Liver (tissue), 9 donors: ENCODE data around the gene ACSS1. TPM values are rescaled to one million over a fixed set of nuclear protein-coding genes. Genes with fewer than 3 reads are reported as not detected.

Experiments used
- DNase-seq: peaks from one replicate; pipeline ENCODE4 v3.0.0-alpha.2; 2017; ENCODE audit warnings: low spot score
- H3K27ac ChIP-seq, 2 donors: one replicate each; pipeline ENCODE4 v1.7.0; 2013; ENCODE audit warnings: inconsistent platforms in 2 of 2, low read length in 2 of 2, control low read depth in 1 of 2, low read depth in 1 of 2, mild to moderate bottlenecking in 1 of 2
- H3K27me3 ChIP-seq, 4 donors: one replicate each; pipeline versions ENCODE4 v1.6.1 to v1.7.0; 2013; ENCODE audit warnings: low read length in 3 of 4, inconsistent platforms in 1 of 4, mild to moderate bottlenecking in 1 of 4, moderate library complexity in 1 of 4; ENCODE audit not compliant: control insufficient read depth in 4 of 4, insufficient read depth in 4 of 4
- H3K36me3 ChIP-seq, 4 donors: one replicate each; pipeline versions ENCODE4 v1.6.1 to v1.7.0; 2013; ENCODE audit warnings: low read length in 3 of 4, mild to moderate bottlenecking in 3 of 4, low read depth in 1 of 4, moderate library complexity in 1 of 4; ENCODE audit not compliant: control insufficient read depth in 4 of 4, insufficient read depth in 3 of 4
- H3K4me1 ChIP-seq, 4 donors: one replicate each; pipeline versions ENCODE4 v1.6.1 to v1.7.0; 2013; ENCODE audit warnings: low read length in 3 of 4, mild to moderate bottlenecking in 3 of 4, moderate library complexity in 1 of 4; ENCODE audit not compliant: control insufficient read depth in 4 of 4, insufficient read depth in 4 of 4
- H3K4me3 ChIP-seq, 3 donors: one replicate each; pipeline versions ENCODE4 v1.6.1 to v1.7.0; 2013; ENCODE audit warnings: low read length in 3 of 3, control low read depth in 1 of 3, low read depth in 1 of 3, mild to moderate bottlenecking in 1 of 3
- H3K9ac ChIP-seq, 2 donors: one replicate each; pipeline ENCODE4 v1.7.0; 2013; ENCODE audit warnings: low read length in 2 of 2, mild to moderate bottlenecking in 2 of 2, moderate library complexity in 2 of 2, control low read depth in 1 of 2, low read depth in 1 of 2
- H3K9me3 ChIP-seq, 4 donors: one replicate each; pipeline versions ENCODE4 v1.6.1 to v1.7.0; 2013; ENCODE audit warnings: low read length in 3 of 4; ENCODE audit not compliant: control insufficient read depth in 4 of 4
- ATF3 ChIP-seq: IDR thresholded peaks from 2 replicates; pipeline ENCODE4 v1.6.1; 2016; ENCODE audit warnings: antibody characterized with exemption
- EGR1 ChIP-seq, 2 donors: IDR thresholded peaks; 2 replicates each; pipeline ENCODE4 v1.6.1; 2016 to 2018; ENCODE audit warnings: antibody characterized with exemption in 2 of 2, low read depth in 2 of 2
- FOXA1 ChIP-seq: IDR thresholded peaks from 2 replicates; pipeline ENCODE4 v1.6.1; 2016; ENCODE audit warnings: antibody characterized with exemption
- FOXA2 ChIP-seq: IDR thresholded peaks from 2 replicates; pipeline ENCODE4 v1.6.1; 2016; ENCODE audit warnings: antibody characterized with exemption
- GABPA ChIP-seq, 2 donors: IDR thresholded peaks in 1 of 2; conservative IDR thresholded peaks in 1 of 2; 2 replicates each; pipeline ENCODE4 v1.6.1; 2016; ENCODE audit warnings: antibody characterized with exemption in 2 of 2, mild to moderate bottlenecking in 1 of 2, moderate library complexity in 1 of 2
- HNF4A ChIP-seq, 2 donors: conservative IDR thresholded peaks; 2 replicates each; pipeline ENCODE4 v1.6.1; 2016; ENCODE audit warnings: antibody characterized with exemption in 2 of 2, mild to moderate bottlenecking in 2 of 2
- HNF4G ChIP-seq: IDR thresholded peaks from 2 replicates; pipeline ENCODE4 v1.6.1; 2016; ENCODE audit warnings: antibody characterized with exemption
- JUND ChIP-seq, 2 donors: IDR thresholded peaks; 2 replicates each; pipeline ENCODE4 v1.6.1; 2016; ENCODE audit warnings: antibody characterized with exemption in 2 of 2
- NR2F2 ChIP-seq: IDR thresholded peaks from 2 replicates; pipeline ENCODE4 v1.6.1; 2016; ENCODE audit warnings: antibody characterized with exemption
- RAD21 ChIP-seq, 2 donors: IDR thresholded peaks; 2 replicates each; pipeline ENCODE4 v1.6.1; 2016; ENCODE audit warnings: antibody characterized with exemption in 2 of 2, mild to moderate bottlenecking in 2 of 2
- RXRA ChIP-seq, 2 donors: IDR thresholded peaks; 2 replicates each; pipeline ENCODE4 v1.6.1; 2017 to 2018; ENCODE audit warnings: antibody characterized with exemption in 2 of 2, mild to moderate bottlenecking in 1 of 2
- SP1 ChIP-seq: IDR thresholded peaks from 2 replicates; pipeline ENCODE4 v1.6.1; 2018; ENCODE audit warnings: antibody characterized with exemption, mild to moderate bottlenecking
- TAF1 ChIP-seq: conservative IDR thresholded peaks from 2 replicates; pipeline ENCODE4 v1.6.1; 2016; ENCODE audit warnings: antibody characterized with exemption, mild to moderate bottlenecking
- YY1 ChIP-seq: IDR thresholded peaks from 2 replicates; pipeline ENCODE4 v1.6.1; 2016; ENCODE audit warnings: antibody characterized with exemption, mild to moderate bottlenecking
- WGBS: extraction: QIAGEN DNeasy Blood & Tissue Kit; methylation state at CpG from one replicate; pipeline ENCODE4 v1.1.7; 2013; 5-methylcytosine and 5-hydroxymethylcytosine counted together
- polyA plus RNA-seq, 2 donors: library from polyadenylated mRNA; stranded (reverse) in 1 of 2; unstranded in 1 of 2; fragments of 200-250 nt in 1 of 2; fragments of >200 nt in 1 of 2; fragmentation: Nextera tagmentation in 1 of 2; extraction: Ambion mirVana in 1 of 2; gene quantifications; one replicate each; pipeline versions ENCODE4 v1.2.1 to v1.2.3, GENCODE V29; 2013 to 2015
- total RNA-seq, 2 donors: library from RNA; depleted of rRNA; stranded (reverse); fragments of >200 nt; gene quantifications; one replicate each; pipeline ENCODE4 v1.2.3, GENCODE V29; 2014
- TF ChIP-seq, protein P1 (sequence below): fragments of 150-350 bp; IDR thresholded peaks from 2 replicates; pipeline ENCODE4 v1.5.1; 2017; ENCODE audit warnings: improper control_type of control experiment, low read depth, low read length; ENCODE audit not compliant: missing input control
- TF ChIP-seq, protein P2 (sequence below): IDR thresholded peaks from 2 replicates; pipeline ENCODE4 v1.6.1; 2016; ENCODE audit warnings: antibody characterized with exemption
- TF ChIP-seq, protein P3 (sequence below): IDR thresholded peaks from 2 replicates; pipeline ENCODE4 v1.6.1; 2016; ENCODE audit warnings: antibody characterized with exemption, mild to moderate bottlenecking
- TF ChIP-seq, protein P4 (sequence below): IDR thresholded peaks from 2 replicates; pipeline ENCODE4 v1.6.1; 2016; ENCODE audit warnings: antibody characterized with exemption
- donor health status: healthy.
- donor health status: healthy.
- donor health status: healthy.
- donor health status: healthy.
- donor health status: healthy.

Gene ACSS1
- total and polyA plus RNA-seq, 4 donors: 5.3 to 87.5 (median 22.1) TPM

- peak overlapping the region; percentile 50 to 75 (median 71) for H3K4me3 ChIP-seq
- peaks cover 13 to 48% (median 29%) of the 10 kb centered on the region in 4 donors for H3K4me1 ChIP-seq
- no peaks in the 10 kb centered on the region for H3K36me3 ChIP-seq
- peak overlapping the region; percentile 8 to 44 for H3K9ac ChIP-seq
- H3K9me3 ChIP-seq: no peaks in the 10 kb centered on the region
- no peaks in the 10 kb centered on the region for H3K27me3 ChIP-seq
- under 1% methylated on average over 86 of the region's 86 CpGs for WGBS
- peak overlapping the region; percentile 73 to 79 for H3K27ac ChIP-seq
- TF ChIP-seq SP1: peak; percentile 44
- no peak for TF ChIP-seq FOXA2
- peak in 1 of 2 donors; percentile 18 for TF ChIP-seq RAD21 (IDR thresholded peaks at IDR 0.05)
- TF ChIP-seq GABPA (IDR thresholded peaks at IDR 0.05 in 1 of 2, conservative IDR thresholded peaks at IDR 0.05 in 1 of 2): no peak
- TF ChIP-seq, protein P1, sequence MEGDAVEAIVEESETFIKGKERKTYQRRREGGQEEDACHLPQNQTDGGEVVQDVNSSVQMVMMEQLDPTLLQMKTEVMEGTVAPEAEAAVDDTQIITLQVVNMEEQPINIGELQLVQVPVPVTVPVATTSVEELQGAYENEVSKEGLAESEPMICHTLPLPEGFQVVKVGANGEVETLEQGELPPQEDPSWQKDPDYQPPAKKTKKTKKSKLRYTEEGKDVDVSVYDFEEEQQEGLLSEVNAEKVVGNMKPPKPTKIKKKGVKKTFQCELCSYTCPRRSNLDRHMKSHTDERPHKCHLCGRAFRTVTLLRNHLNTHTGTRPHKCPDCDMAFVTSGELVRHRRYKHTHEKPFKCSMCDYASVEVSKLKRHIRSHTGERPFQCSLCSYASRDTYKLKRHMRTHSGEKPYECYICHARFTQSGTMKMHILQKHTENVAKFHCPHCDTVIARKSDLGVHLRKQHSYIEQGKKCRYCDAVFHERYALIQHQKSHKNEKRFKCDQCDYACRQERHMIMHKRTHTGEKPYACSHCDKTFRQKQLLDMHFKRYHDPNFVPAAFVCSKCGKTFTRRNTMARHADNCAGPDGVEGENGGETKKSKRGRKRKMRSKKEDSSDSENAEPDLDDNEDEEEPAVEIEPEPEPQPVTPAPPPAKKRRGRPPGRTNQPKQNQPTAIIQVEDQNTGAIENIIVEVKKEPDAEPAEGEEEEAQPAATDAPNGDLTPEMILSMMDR: peak; percentile 0
- TF ChIP-seq, protein P2, sequence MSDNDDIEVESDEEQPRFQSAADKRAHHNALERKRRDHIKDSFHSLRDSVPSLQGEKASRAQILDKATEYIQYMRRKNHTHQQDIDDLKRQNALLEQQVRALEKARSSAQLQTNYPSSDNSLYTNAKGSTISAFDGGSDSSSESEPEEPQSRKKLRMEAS: no peak
- TF ChIP-seq, protein P3, sequence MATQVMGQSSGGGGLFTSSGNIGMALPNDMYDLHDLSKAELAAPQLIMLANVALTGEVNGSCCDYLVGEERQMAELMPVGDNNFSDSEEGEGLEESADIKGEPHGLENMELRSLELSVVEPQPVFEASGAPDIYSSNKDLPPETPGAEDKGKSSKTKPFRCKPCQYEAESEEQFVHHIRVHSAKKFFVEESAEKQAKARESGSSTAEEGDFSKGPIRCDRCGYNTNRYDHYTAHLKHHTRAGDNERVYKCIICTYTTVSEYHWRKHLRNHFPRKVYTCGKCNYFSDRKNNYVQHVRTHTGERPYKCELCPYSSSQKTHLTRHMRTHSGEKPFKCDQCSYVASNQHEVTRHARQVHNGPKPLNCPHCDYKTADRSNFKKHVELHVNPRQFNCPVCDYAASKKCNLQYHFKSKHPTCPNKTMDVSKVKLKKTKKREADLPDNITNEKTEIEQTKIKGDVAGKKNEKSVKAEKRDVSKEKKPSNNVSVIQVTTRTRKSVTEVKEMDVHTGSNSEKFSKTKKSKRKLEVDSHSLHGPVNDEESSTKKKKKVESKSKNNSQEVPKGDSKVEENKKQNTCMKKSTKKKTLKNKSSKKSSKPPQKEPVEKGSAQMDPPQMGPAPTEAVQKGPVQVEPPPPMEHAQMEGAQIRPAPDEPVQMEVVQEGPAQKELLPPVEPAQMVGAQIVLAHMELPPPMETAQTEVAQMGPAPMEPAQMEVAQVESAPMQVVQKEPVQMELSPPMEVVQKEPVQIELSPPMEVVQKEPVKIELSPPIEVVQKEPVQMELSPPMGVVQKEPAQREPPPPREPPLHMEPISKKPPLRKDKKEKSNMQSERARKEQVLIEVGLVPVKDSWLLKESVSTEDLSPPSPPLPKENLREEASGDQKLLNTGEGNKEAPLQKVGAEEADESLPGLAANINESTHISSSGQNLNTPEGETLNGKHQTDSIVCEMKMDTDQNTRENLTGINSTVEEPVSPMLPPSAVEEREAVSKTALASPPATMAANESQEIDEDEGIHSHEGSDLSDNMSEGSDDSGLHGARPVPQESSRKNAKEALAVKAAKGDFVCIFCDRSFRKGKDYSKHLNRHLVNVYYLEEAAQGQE: no peak
- no peak for TF ChIP-seq JUND (IDR thresholded peaks at IDR 0.05)
- TF ChIP-seq YY1: no peak
- no peak for TF ChIP-seq EGR1 (IDR thresholded peaks at IDR 0.05; ENCODE audit: low read depth in 2 of 2)
- TF ChIP-seq NR2F2: no peak
- TF ChIP-seq TAF1: no peak
- TF ChIP-seq ATF3: no peak
- no peak for TF ChIP-seq HNF4G
- TF ChIP-seq FOXA1: no peak
- peak; percentile 67 to 72 for TF ChIP-seq RXRA (IDR thresholded peaks at IDR 0.05)
- TF ChIP-seq, protein P4, sequence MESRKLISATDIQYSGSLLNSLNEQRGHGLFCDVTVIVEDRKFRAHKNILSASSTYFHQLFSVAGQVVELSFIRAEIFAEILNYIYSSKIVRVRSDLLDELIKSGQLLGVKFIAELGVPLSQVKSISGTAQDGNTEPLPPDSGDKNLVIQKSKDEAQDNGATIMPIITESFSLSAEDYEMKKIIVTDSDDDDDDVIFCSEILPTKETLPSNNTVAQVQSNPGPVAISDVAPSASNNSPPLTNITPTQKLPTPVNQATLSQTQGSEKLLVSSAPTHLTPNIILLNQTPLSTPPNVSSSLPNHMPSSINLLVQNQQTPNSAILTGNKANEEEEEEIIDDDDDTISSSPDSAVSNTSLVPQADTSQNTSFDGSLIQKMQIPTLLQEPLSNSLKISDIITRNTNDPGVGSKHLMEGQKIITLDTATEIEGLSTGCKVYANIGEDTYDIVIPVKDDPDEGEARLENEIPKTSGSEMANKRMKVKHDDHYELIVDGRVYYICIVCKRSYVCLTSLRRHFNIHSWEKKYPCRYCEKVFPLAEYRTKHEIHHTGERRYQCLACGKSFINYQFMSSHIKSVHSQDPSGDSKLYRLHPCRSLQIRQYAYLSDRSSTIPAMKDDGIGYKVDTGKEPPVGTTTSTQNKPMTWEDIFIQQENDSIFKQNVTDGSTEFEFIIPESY: no peak
- peak in 1 of 2 donors; percentile 39 for TF ChIP-seq HNF4A (conservative IDR thresholded peaks at IDR 0.05)
- DNase-seq: peak; percentile 69
These were observed 497 bp downstream of the ACSS1 start for GRCh38 chr20:25057234-25058050.
